ENCODE results near the gene JARID2. TPM values are rescaled to one million over a fixed set of nuclear protein-coding genes. Genes with fewer than 3 reads are reported as not detected.

The JARID2 gene
- total and polyA plus RNA-seq, 7 experiments from 2014 or later, result 6.9 to 39.6 (median 24.1) TPM

DNA sequence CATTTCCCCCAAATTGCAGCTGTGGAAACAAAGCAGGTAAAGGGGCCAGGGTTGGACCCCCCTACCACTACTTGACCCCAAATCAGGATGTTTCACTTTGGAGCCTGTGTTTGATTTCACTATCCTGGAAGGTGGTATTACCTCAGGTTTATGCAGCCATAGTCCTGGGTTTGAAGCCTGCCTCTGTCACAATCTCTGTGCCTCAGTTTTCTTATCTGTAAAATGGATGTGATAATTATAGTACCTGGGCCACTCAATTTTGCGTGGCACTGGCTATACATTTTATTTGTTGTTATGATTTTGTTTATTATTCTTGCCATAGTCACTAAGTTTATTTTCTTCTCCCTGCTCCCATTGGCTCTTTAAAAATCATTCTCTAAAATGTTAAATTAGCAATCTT lies 26.7 kb downstream of the JARID2 start:
- no peak for ATAC-seq
- ChIA-PET CTCF (no interaction called here), POLR2A (interaction anchor here (0.5 kb wide), 1 partner anchor 170 kb away, joined by 4 read pairs; no protein-coding TSS in a partner anchor)
- H3K36me3 ChIP-seq (ENCODE audit: control insufficient read depth in 2 of 3, insufficient read depth in 3 of 3, low read length in 3 of 3), result no peaks in the 10 kb centered on the region
- no peaks in the 10 kb centered on the region for H3K9me3 ChIP-seq (ENCODE audit: control insufficient read depth in 2 of 3, low read length in 3 of 3)
- Mint-ChIP-seq H3K36me3 (peaks cover 0 to 11% (median 2%) of the 10 kb centered on the region in 5 donors), H3K27ac (peak overlapping the region in 2 of 9 donors; percentile 7 to 36), H3K27me3 (no peaks in the 10 kb centered on the region), H3K4me3 (no peak overlapping the region), H3K4me1 (peaks cover 52 to 92% (median 77%) of the 10 kb centered on the region in 7 donors), H3K9me3 (no peaks in the 10 kb centered on the region)
- intact Hi-C loops (cut with micrococcal nuclease), result no loop called here
- no peak for DNase-seq
- no peaks in the 10 kb centered on the region for H3K27me3 ChIP-seq (ENCODE audit: control insufficient read depth in 2 of 2, insufficient read depth in 2 of 2, low read length in 2 of 2)
- H3K4me1 ChIP-seq (ENCODE audit: control insufficient read depth in 2 of 2, insufficient read depth in 2 of 2, low read length in 2 of 2), result peaks cover 0 to 5% of the 10 kb centered on the region in 2 donors
- H3K27ac ChIP-seq (ENCODE audit: low read depth, low read length), result no peak overlapping the region
- no peak overlapping the region for H3K4me3 ChIP-seq (ENCODE audit: low read length)

DNA sequence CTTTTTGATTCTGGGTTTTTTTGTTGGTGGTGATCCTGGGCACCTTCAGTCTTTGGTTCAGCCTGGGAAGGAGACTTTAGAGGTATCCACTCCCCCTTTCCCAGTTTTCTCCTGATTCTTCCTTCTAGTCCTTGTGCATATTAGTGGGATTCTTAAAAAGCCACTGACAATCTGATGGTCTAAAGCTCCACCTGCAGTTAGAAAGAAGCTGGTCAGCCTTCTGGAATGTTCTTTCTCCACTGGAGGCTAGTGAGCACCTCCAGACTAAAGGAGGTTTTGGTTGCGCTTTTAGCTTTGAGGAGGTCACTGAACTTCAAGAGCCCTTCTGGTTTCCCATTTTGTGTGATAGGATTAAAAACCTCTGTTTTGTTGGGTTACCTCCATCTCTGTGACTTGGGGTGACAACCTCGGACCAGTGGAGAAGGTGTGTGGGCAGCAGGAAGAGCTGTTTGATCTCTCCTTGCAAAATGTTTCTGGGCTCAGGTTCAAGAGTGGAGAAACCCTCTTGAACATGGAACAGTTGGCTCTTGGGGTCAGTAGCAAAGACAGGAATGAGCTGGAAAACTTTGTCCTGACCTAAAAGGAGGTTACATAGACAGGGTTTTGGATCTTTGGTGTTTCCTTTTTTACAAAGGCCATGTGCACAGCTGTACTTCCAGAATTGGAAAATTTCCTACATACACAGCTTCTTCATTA lies 29.0 kb downstream of the JARID2 start:
- Mint-ChIP-seq H3K27me3 (no peaks in the 10 kb centered on the region), H3K4me1 (peaks cover 56 to 92% (median 72%) of the 10 kb centered on the region in 7 donors), H3K36me3 (peaks cover 0 to 8% (median 2%) of the 10 kb centered on the region in 5 donors), H3K9me3 (no peaks in the 10 kb centered on the region), H3K27ac (peak overlapping the region in 3 of 9 donors; percentile 17 to 22 (median 18)), H3K4me3 (no peak overlapping the region)
- H3K4me1 ChIP-seq (ENCODE audit: control insufficient read depth in 2 of 2, insufficient read depth in 2 of 2, low read length in 2 of 2), result peaks cover 0 to 7% of the 10 kb centered on the region in 2 donors
- H3K27me3 ChIP-seq (ENCODE audit: control insufficient read depth in 2 of 2, insufficient read depth in 2 of 2, low read length in 2 of 2), result no peaks in the 10 kb centered on the region
- ATAC-seq (no peak), DNase-seq (no peak)
- no peak overlapping the region for H3K27ac ChIP-seq (ENCODE audit: low read depth, low read length)
- ChIA-PET CTCF (interaction anchor here (0.7 kb wide), 1 partner anchor 682 kb away, joined by 4 read pairs; no protein-coding TSS in a partner anchor), POLR2A (no interaction called here)
- H3K4me3 ChIP-seq (ENCODE audit: low read length), result no peak overlapping the region
- no peaks in the 10 kb centered on the region for H3K36me3 ChIP-seq (ENCODE audit: control insufficient read depth in 2 of 3, insufficient read depth in 3 of 3, low read length in 3 of 3)
- H3K9me3 ChIP-seq (ENCODE audit: control insufficient read depth in 2 of 3, low read length in 3 of 3), result no peaks in the 10 kb centered on the region
- intact Hi-C loops (cut with micrococcal nuclease), result loop anchor here in 1 of 2 donors (5.0 kb wide), 1 partner anchor 37 kb away; no protein-coding TSS in a partner anchor

DNA sequence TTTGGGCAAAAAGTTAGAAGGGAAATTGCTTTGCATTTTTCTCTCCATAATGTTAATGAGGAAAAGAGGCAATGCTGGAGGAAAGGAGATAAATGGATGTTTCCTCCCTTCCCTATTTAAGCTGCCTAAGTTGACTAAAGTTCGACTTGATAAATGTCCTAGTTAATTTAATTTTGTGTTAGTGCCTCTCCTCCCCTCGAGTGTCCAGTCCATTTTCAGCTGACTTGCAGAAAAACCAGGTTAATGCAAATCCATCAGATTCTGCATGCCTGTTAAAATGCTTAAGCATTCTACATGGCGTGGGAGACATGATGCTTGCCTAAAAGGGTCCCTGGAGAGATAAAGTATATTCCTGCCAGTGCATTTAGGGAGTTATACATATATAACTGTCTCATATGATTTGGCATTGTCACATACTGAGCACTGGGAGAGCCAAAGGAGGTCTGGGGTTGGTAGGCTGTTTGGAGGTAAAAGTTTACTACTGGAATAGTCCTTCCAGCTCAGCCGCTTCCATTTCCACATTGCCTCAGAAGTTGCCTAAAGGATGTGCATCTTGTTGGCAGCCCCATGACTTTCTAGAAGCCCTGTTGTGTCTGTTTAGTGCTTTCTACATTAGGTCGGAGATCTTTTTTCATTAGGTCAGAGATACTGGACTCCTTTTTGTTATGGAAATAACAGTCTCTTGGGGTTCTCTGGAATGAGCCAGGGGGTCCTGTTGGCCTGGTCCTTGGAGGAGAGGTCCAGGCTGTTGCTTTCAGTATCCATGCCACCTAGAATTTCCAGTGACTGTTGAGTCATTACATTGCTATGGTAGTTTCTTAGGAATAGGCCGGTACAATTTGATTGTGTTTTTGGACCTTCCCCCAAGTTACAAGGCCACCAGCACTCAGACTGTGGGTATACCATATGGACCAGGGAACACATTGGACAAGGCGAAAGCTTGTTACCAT lies 30.4 kb downstream of the JARID2 start:
- Histone ChIP-seq H3K27me3 (ENCODE audit: control insufficient read depth in 2 of 2, insufficient read depth in 2 of 2, low read length in 2 of 2) (no peaks in the 10 kb centered on the region), H3K9me3 (ENCODE audit: control insufficient read depth in 2 of 3, low read length in 3 of 3) (no peaks in the 10 kb centered on the region), H3K27ac (ENCODE audit: low read depth, low read length) (no peak overlapping the region), H3K4me3 (ENCODE audit: low read length) (no peak overlapping the region), H3K4me1 (ENCODE audit: control insufficient read depth in 2 of 2, insufficient read depth in 2 of 2, low read length in 2 of 2) (peaks cover 4 to 14% of the 10 kb centered on the region in 2 donors), H3K36me3 (ENCODE audit: control insufficient read depth in 2 of 3, insufficient read depth in 3 of 3, low read length in 3 of 3) (no peaks in the 10 kb centered on the region)
- CTCF ChIA-PET, result interaction anchor here (1.0 kb wide), 1 partner anchor 8 kb away, joined by 4 read pairs; no protein-coding TSS in a partner anchor
- Mint-ChIP-seq H3K9me3 (no peaks in the 10 kb centered on the region), H3K4me1 (peaks cover 64 to 94% (median 73%) of the 10 kb centered on the region in 7 donors), H3K27ac (peak overlapping the region in 1 of 9 donors; percentile 75), H3K36me3 (peaks cover 0 to 3% (median 0%) of the 10 kb centered on the region in 5 donors), H3K27me3 (no peaks in the 10 kb centered on the region), H3K4me3 (no peak overlapping the region)
- DNase-seq (no peak), ATAC-seq (no peak)
- intact Hi-C loops (cut with micrococcal nuclease), result loop anchor here in 1 of 2 donors (5.0 kb wide), 1 partner anchor 36 kb away; no protein-coding TSS in a partner anchor
- POLR2A ChIA-PET, result interaction anchor here (0.6 kb wide), 1 partner anchor 108 kb away, joined by 3 read pairs; no protein-coding TSS in a partner anchor

DNA sequence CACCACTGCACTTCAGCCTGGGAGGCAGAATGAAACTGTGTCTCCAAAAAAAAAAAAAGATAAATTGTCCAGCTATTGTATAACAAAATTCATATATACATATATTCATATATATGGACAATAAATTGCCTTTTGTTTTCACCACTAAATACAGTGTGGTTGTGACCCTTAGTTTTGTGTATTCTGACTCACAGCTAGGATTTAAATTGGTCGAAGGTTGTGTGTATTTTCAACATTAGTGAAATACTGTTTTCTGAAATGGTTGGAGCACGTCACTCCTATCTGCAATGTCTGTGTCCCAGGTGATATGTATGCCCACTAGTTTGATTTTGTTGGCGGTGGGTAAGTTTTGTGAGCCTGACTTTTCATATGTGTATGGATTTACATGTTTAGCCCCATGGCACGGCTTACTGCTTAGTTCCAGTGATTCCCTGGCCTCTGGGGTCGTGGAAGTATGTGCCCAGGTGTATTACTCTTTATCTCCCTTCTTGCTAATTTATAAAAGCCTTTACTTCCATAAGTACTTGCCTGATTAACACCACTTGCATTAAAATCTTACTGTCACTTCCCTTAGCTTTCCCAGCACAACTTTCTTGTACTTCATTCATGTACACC lies 33.3 kb downstream of the JARID2 start:
- Histone ChIP-seq H3K4me1 (ENCODE audit: control insufficient read depth in 2 of 2, insufficient read depth in 2 of 2, low read length in 2 of 2) (peaks cover 4 to 25% of the 10 kb centered on the region in 2 donors), H3K36me3 (ENCODE audit: control insufficient read depth in 2 of 3, insufficient read depth in 3 of 3, low read length in 3 of 3) (no peaks in the 10 kb centered on the region), H3K4me3 (ENCODE audit: low read length) (no peak overlapping the region), H3K9me3 (ENCODE audit: control insufficient read depth in 2 of 3, low read length in 3 of 3) (no peaks in the 10 kb centered on the region), H3K27ac (ENCODE audit: low read depth, low read length) (no peak overlapping the region), H3K27me3 (ENCODE audit: control insufficient read depth in 2 of 2, insufficient read depth in 2 of 2, low read length in 2 of 2) (no peaks in the 10 kb centered on the region)
- Mint-ChIP-seq H3K9me3 (peaks cover 0 to 1% (median 0%) of the 10 kb centered on the region in 11 donors), H3K4me3 (peak overlapping the region in 3 of 10 donors; percentile 3 to 51 (median 22)), H3K4me1 (peaks cover 70 to 88% (median 82%) of the 10 kb centered on the region in 7 donors), H3K27ac (peak overlapping the region in 4 of 9 donors; percentile 5 to 66 (median 16)), H3K27me3 (no peaks in the 10 kb centered on the region), H3K36me3 (peaks cover 0 to 3% (median 2%) of the 10 kb centered on the region in 5 donors)
- ChIA-PET CTCF (interaction anchor here (0.7 kb wide), 1 partner anchor 15 kb away, joined by 3 read pairs; no protein-coding TSS in a partner anchor), POLR2A (interaction anchor here (0.6 to 0.7 kb wide), 3 partner anchors 16 to 476 kb away, joined by 3 read pairs; no protein-coding TSS in a partner anchor)
- no peak for DNase-seq
- no peak for ATAC-seq
- intact Hi-C loops (cut with micrococcal nuclease), result loop anchor here in 1 of 2 donors (5.0 kb wide), 1 partner anchor 33 kb away; no protein-coding TSS in a partner anchor

DNA sequence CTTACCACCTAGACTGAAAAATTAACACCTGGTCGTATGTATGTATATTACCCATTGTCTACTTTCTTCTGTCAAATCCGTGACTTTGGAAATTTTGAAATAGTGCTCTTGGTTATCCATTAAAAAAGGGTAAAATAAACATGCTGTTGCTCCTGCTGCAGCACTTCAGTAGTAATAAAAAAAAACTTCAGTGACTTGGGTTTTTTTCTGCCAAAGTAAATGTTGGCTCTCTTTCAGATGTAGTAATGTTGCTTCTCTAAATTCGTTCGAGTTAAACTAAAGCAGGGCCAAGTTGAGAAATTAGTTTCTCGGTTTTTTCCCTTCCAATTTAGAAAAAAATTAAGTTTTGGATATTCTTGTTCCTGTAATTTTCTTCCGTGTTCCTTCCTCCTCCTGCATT lies 34.2 kb downstream of the JARID2 start:
- CTCF ChIA-PET, result interaction anchor here (0.6 kb wide), 1 partner anchor 82 kb away, joined by 4 read pairs; no protein-coding TSS in a partner anchor
- Histone ChIP-seq H3K4me3 (ENCODE audit: low read length) (no peak overlapping the region), H3K27ac (ENCODE audit: low read depth, low read length) (no peak overlapping the region), H3K27me3 (ENCODE audit: control insufficient read depth in 2 of 2, insufficient read depth in 2 of 2, low read length in 2 of 2) (no peaks in the 10 kb centered on the region), H3K4me1 (ENCODE audit: control insufficient read depth in 2 of 2, insufficient read depth in 2 of 2, low read length in 2 of 2) (peaks cover 4 to 25% of the 10 kb centered on the region in 2 donors), H3K36me3 (ENCODE audit: control insufficient read depth in 2 of 3, insufficient read depth in 3 of 3, low read length in 3 of 3) (no peaks in the 10 kb centered on the region), H3K9me3 (ENCODE audit: control insufficient read depth in 2 of 3, low read length in 3 of 3) (no peaks in the 10 kb centered on the region)
- H3K9me3 Mint-ChIP-seq, result peaks cover 0 to 1% (median 0%) of the 10 kb centered on the region in 11 donors
- H3K4me3 Mint-ChIP-seq, result peak overlapping the region in 5 of 10 donors; percentile 9 to 34 (median 22)
- H3K27me3 Mint-ChIP-seq, result no peaks in the 10 kb centered on the region
- ATAC-seq (no peak), DNase-seq (no peak)
- peaks cover 62 to 87% (median 80%) of the 10 kb centered on the region in 7 donors for H3K4me1 Mint-ChIP-seq
- intact Hi-C loops (cut with micrococcal nuclease), result loop anchor here in 1 of 2 donors (2.0 to 5.0 kb wide), 2 partner anchors 13 to 33 kb away; partner anchors contain the start of gene JARID2
- peak overlapping the region in 5 of 9 donors; percentile 8 to 66 (median 36) for H3K27ac Mint-ChIP-seq
- POLR2A ChIA-PET, result interaction anchor here (1.5 kb wide), 1 partner anchor 31 kb away, joined by 3 read pairs; no protein-coding TSS in a partner anchor
- peaks cover 0 to 3% (median 3%) of the 10 kb centered on the region in 5 donors for H3K36me3 Mint-ChIP-seq
